ENCODE data around the gene USP19. TPM values are rescaled to one million over a fixed set of nuclear protein-coding genes. Genes with fewer than 3 reads are reported as not detected.

USP19 gene
- total and polyA plus RNA-seq, 10 of the 15 experiments (the other 5 are each of a cell fraction or from before 2014, with no cell fraction given) = 0.24 to 64.2 (median 33.2) TPM

DNA sequence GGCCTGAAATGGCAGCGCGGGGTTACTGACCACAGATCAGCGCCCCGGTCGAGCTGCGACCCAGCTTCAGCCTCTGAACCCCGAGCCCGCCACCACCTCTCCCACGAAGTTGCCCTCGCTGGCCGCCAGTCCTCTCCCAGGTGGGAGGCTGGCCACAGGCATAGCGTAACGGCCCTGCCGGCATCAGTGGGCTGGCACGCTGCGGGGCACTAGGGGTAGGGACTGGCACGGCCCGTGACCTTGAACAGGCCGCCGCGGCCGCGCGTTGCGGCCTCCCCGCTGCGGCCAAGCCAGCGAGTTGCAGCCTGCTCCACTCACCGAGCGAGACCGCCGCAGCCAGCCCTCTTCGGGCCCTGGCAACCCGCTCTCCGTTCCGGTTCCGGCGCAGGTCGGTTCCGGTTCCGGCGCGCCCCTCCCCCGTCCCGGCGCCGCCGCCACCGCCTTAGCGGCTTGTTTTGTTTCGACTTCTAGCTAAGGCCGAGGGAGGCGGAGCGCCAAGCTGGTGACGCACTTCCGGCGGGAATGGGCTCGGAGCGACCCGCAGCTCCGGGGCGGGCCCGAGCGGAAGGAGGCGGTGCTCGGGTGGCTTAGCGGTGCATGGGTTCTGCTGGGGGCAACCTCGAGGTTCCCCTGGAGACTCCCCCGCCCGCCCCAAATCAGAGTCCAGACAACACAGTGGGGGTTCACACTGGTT, at the start of gene USP19 (continued):
- TF ChIP-seq, protein P1, sequence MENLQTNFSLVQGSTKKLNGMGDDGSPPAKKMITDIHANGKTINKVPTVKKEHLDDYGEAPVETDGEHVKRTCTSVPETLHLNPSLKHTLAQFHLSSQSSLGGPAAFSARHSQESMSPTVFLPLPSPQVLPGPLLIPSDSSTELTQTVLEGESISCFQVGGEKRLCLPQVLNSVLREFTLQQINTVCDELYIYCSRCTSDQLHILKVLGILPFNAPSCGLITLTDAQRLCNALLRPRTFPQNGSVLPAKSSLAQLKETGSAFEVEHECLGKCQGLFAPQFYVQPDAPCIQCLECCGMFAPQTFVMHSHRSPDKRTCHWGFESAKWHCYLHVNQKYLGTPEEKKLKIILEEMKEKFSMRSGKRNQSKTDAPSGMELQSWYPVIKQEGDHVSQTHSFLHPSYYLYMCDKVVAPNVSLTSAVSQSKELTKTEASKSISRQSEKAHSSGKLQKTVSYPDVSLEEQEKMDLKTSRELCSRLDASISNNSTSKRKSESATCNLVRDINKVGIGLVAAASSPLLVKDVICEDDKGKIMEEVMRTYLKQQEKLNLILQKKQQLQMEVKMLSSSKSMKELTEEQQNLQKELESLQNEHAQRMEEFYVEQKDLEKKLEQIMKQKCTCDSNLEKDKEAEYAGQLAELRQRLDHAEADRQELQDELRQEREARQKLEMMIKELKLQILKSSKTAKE (IDR thresholded peaks at IDR 0.05; ENCODE audit: low read depth, poor library complexity, severe bottlenecking) = no peak
- 0 out of 2 replicates have a peak, but pooled peaks have one; percentile 41 for TF ChIP-seq TBL1XR1 (IDR thresholded peaks at IDR 0.05; ENCODE audit: low read depth, low read length)
- TF ChIP-seq BCL11A (IDR thresholded peaks at IDR 0.05; ENCODE audit: low read depth, low read length) = no peak
- TF ChIP-seq ASH2L (IDR thresholded peaks at IDR 0.05; ENCODE audit: borderline replicate concordance, low read depth) = 0 out of 2 replicates have a peak, but pooled peaks have one; percentile 65
- TF ChIP-seq BHLHE40 (IDR thresholded peaks at IDR 0.05; ENCODE audit: borderline replicate concordance in 1 of 2, low read depth in 2 of 2, low read length in 1 of 2) = peak in 1 of 2 experiments; percentile 84; a peak in 2 of 4 replicates
- peak; percentile 80 for TF ChIP-seq CREB1 (IDR thresholded peaks at IDR 0.05; ENCODE audit: low read depth)
- TF ChIP-seq BACH1 (IDR thresholded peaks at IDR 0.05; ENCODE audit: borderline replicate concordance) = peak; percentile 83
- TF ChIP-seq CEBPB (IDR thresholded peaks at IDR 0.05; ENCODE audit: borderline replicate concordance in 1 of 2, low read depth in 2 of 2, low read length in 2 of 2) = no peak
- TF ChIP-seq, protein P2, sequence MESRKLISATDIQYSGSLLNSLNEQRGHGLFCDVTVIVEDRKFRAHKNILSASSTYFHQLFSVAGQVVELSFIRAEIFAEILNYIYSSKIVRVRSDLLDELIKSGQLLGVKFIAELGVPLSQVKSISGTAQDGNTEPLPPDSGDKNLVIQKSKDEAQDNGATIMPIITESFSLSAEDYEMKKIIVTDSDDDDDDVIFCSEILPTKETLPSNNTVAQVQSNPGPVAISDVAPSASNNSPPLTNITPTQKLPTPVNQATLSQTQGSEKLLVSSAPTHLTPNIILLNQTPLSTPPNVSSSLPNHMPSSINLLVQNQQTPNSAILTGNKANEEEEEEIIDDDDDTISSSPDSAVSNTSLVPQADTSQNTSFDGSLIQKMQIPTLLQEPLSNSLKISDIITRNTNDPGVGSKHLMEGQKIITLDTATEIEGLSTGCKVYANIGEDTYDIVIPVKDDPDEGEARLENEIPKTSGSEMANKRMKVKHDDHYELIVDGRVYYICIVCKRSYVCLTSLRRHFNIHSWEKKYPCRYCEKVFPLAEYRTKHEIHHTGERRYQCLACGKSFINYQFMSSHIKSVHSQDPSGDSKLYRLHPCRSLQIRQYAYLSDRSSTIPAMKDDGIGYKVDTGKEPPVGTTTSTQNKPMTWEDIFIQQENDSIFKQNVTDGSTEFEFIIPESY (IDR thresholded peaks at IDR 0.05) = no peak
- TF ChIP-seq YY1 (IDR thresholded peaks at IDR 0.05; ENCODE audit: low read depth, low read length) = peak; percentile 56
- TF ChIP-seq POU2F2 (IDR thresholded peaks at IDR 0.05; ENCODE audit: borderline replicate concordance, low read depth, low read length) = 0 out of 3 replicates have a peak, but pooled peaks have one; percentile 24
- peak; percentile 74 for TF ChIP-seq NR2F1 (conservative IDR thresholded peaks at IDR 0.05)
- TF ChIP-seq NFYB (IDR thresholded peaks at IDR 0.05; ENCODE audit: insufficient read depth, low read depth, low read length) = no peak
- TF ChIP-seq, protein P3, sequence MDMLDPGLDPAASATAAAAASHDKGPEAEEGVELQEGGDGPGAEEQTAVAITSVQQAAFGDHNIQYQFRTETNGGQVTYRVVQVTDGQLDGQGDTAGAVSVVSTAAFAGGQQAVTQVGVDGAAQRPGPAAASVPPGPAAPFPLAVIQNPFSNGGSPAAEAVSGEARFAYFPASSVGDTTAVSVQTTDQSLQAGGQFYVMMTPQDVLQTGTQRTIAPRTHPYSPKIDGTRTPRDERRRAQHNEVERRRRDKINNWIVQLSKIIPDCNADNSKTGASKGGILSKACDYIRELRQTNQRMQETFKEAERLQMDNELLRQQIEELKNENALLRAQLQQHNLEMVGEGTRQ (IDR thresholded peaks at IDR 0.05; ENCODE audit: borderline replicate concordance, low read depth, low read length) = no peak
- no peak for TF ChIP-seq MEF2B (IDR thresholded peaks at IDR 0.05; ENCODE audit: partially characterized antibody, poor library complexity, severe bottlenecking)
- TF ChIP-seq, protein P4, sequence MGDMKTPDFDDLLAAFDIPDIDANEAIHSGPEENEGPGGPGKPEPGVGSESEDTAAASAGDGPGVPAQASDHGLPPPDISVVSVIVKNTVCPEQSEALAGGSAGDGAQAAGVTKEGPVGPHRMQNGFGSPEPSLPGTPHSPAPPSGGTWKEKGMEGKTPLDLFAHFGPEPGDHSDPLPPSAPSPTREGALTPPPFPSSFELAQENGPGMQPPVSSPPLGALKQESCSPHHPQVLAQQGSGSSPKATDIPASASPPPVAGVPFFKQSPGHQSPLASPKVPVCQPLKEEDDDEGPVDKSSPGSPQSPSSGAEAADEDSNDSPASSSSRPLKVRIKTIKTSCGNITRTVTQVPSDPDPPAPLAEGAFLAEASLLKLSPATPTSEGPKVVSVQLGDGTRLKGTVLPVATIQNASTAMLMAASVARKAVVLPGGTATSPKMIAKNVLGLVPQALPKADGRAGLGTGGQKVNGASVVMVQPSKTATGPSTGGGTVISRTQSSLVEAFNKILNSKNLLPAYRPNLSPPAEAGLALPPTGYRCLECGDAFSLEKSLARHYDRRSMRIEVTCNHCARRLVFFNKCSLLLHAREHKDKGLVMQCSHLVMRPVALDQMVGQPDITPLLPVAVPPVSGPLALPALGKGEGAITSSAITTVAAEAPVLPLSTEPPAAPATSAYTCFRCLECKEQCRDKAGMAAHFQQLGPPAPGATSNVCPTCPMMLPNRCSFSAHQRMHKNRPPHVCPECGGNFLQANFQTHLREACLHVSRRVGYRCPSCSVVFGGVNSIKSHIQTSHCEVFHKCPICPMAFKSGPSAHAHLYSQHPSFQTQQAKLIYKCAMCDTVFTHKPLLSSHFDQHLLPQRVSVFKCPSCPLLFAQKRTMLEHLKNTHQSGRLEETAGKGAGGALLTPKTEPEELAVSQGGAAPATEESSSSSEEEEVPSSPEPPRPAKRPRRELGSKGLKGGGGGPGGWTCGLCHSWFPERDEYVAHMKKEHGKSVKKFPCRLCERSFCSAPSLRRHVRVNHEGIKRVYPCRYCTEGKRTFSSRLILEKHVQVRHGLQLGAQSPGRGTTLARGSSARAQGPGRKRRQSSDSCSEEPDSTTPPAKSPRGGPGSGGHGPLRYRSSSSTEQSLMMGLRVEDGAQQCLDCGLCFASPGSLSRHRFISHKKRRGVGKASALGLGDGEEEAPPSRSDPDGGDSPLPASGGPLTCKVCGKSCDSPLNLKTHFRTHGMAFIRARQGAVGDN (IDR thresholded peaks at IDR 0.05) = 0 out of 2 replicates have a peak, but pooled peaks have one; percentile 39
